Measurements from ENCODE around the gene SAMD3.

The SAMD3 gene

GRCh38 chr6:130167655-130168054 lies 55.1 kb downstream of the SAMD3 start:
- peak; percentile 13 for DNase-seq (ENCODE audit: low read depth)
- H3K4me3 ChIP-seq (ENCODE audit: low read depth, low read length) = no peak overlapping the region
- TF ChIP-seq MAX (IDR thresholded peaks at IDR 0.05; ENCODE audit: low read depth, low read length) = no peak
- no peak for TF ChIP-seq MYC (IDR thresholded peaks at IDR 0.05; ENCODE audit: low read depth, low read length)
- no peak for TF ChIP-seq POLR2A (IDR thresholded peaks at IDR 0.05; ENCODE audit: extremely low read depth, insufficient read length)

GRCh38 chr6:130164251-130164650 lies 58.5 kb downstream of the SAMD3 start:
- TF ChIP-seq MYC (IDR thresholded peaks at IDR 0.05; ENCODE audit: low read depth, low read length) = no peak
- no peak for TF ChIP-seq CTCF (IDR thresholded peaks at IDR 0.05; ENCODE audit: low read depth, low read length)
- TF ChIP-seq POLR2A (IDR thresholded peaks at IDR 0.05; ENCODE audit: extremely low read depth, insufficient read length) = no peak
- TF ChIP-seq MAX (IDR thresholded peaks at IDR 0.05; ENCODE audit: low read depth, low read length) = no peak
- H3K4me3 ChIP-seq (ENCODE audit: low read depth, low read length) = no peak overlapping the region
- DNase-seq (ENCODE audit: low read depth) = no peak

GRCh38 chr6:130163266-130163665 lies 59.5 kb downstream of the SAMD3 start:
- H3K4me3 ChIP-seq (ENCODE audit: low read depth, low read length) = no peak overlapping the region
- DNase-seq (ENCODE audit: low read depth) = no peak
- no peak for TF ChIP-seq MAX (IDR thresholded peaks at IDR 0.05; ENCODE audit: low read depth, low read length)
- no peak for TF ChIP-seq CTCF (IDR thresholded peaks at IDR 0.05; ENCODE audit: low read depth, low read length)

GRCh38 chr6:130162421-130162820 lies 60.3 kb downstream of the SAMD3 start:
- H3K4me3 ChIP-seq (ENCODE audit: low read depth, low read length) = no peak overlapping the region
- TF ChIP-seq CTCF (IDR thresholded peaks at IDR 0.05; ENCODE audit: low read depth, low read length) (no peak), MYC (IDR thresholded peaks at IDR 0.05; ENCODE audit: low read depth, low read length) (no peak), MAX (IDR thresholded peaks at IDR 0.05; ENCODE audit: low read depth, low read length) (no peak), POLR2A (IDR thresholded peaks at IDR 0.05; ENCODE audit: extremely low read depth, insufficient read length) (no peak)
- DNase-seq (ENCODE audit: low read depth) = no peak

- DNase-seq (ENCODE audit: low read depth) = no peak
These were observed 60.9 kb downstream of the SAMD3 start for GRCh38 chr6:130161683-130162404.

GRCh38 chr6:130159956-130160355 lies 62.8 kb downstream of the SAMD3 start:
- TF ChIP-seq POLR2A (IDR thresholded peaks at IDR 0.05; ENCODE audit: extremely low read depth, insufficient read length) (no peak), MYC (IDR thresholded peaks at IDR 0.05; ENCODE audit: low read depth, low read length) (no peak), MAX (IDR thresholded peaks at IDR 0.05; ENCODE audit: low read depth, low read length) (no peak), CTCF (IDR thresholded peaks at IDR 0.05; ENCODE audit: low read depth, low read length) (no peak)
- H3K4me3 ChIP-seq (ENCODE audit: low read depth, low read length) = no peak overlapping the region
- no peak for DNase-seq (ENCODE audit: low read depth)

More at GRCh38 chr6:130161683-130162404, 60.9 kb downstream of the SAMD3 start:
- TF ChIP-seq POLR2A (IDR thresholded peaks at IDR 0.05; ENCODE audit: extremely low read depth, insufficient read length) (no peak), CTCF (IDR thresholded peaks at IDR 0.05; ENCODE audit: low read depth, low read length) (no peak), MYC (IDR thresholded peaks at IDR 0.05; ENCODE audit: low read depth, low read length) (no peak)
- H3K4me3 ChIP-seq (ENCODE audit: low read depth, low read length) = no peak overlapping the region

All from NB4 (cell line).